ENCODE data around the gene CDK2AP2. TPM values are rescaled to one million over a fixed set of nuclear protein-coding genes. Genes with fewer than 3 reads are reported as not detected.

The CDK2AP2 gene
- total and polyA plus RNA-seq, 2 of the 8 experiments (the other 6 are each of a cell fraction or from before 2014, with no cell fraction given), result 49.6 to 65.1 TPM

GRCh38 chr11:67538306-67538705, 30.3 kb upstream of the CDK2AP2 start:
- H2BK5ac ChIP-seq (ENCODE audit: low read depth, low read length), result no peak overlapping the region
- H3K27me3 ChIP-seq (replicated peaks in 1 of 4; ENCODE audit: control insufficient read depth in 3 of 4, extremely low read depth in 1 of 4, insufficient read depth in 3 of 4, low read length in 3 of 4), result no peaks in the 10 kb centered on the region; a peak in 1 of 7 replicates
- H3K14ac ChIP-seq (ENCODE audit: insufficient read length), result no peak overlapping the region
- no peak overlapping the region for H2AFZ ChIP-seq (ENCODE audit: low read length)
- no peaks in the 10 kb centered on the region for H3K36me3 ChIP-seq (ENCODE audit: control insufficient read depth in 2 of 4, insufficient read depth in 4 of 4, low read length in 3 of 4)
- no peak overlapping the region for H3K56ac ChIP-seq (replicated peaks; ENCODE audit: insufficient read length, low read depth, low read length)
- no peak overlapping the region for H3K9ac ChIP-seq (replicated peaks in 1 of 4; ENCODE audit: extremely low read depth in 1 of 4, low read depth in 3 of 4, low read length in 3 of 4)
- no peak for FAIRE-seq
- no peak overlapping the region for H3K23ac ChIP-seq (ENCODE audit: insufficient read length)
- ChIA-PET CTCF (ENCODE audit: partially characterized antibody) (no interaction called here), POLR2A (ENCODE audit: partially characterized antibody) (no interaction called here)
- no peaks in the 10 kb centered on the region for H3K23me2 ChIP-seq (ENCODE audit: low read depth, low read length)
- H4K8ac ChIP-seq (ENCODE audit: extremely low read depth, insufficient read depth, low read length), result no peak overlapping the region
- H2BK120ac ChIP-seq (replicated peaks; ENCODE audit: low read depth, low read length), result no peak overlapping the region
- no peak overlapping the region for H2BK20ac ChIP-seq (ENCODE audit: low read length)
- no peak overlapping the region for H3K27ac ChIP-seq (ENCODE audit: low read depth, low read length)
- H3K79me2 ChIP-seq (ENCODE audit: control insufficient read depth in 1 of 2, insufficient read depth in 2 of 2, low read length in 2 of 2), result no peaks in the 10 kb centered on the region
- no peak overlapping the region for H4K5ac ChIP-seq (ENCODE audit: insufficient read length, low read depth, low read length)
- no peak for DNase-seq (ENCODE audit: low read depth in 1 of 2, low spot score in 2 of 2)
- no peaks in the 10 kb centered on the region for H4K20me1 ChIP-seq (replicated peaks in 1 of 2; ENCODE audit: control insufficient read depth in 1 of 2, insufficient read depth in 2 of 2, low read length in 2 of 2)
- no peak overlapping the region for H3K4ac ChIP-seq (replicated peaks; ENCODE audit: insufficient read length, low read depth, low read length)
- H3K4me3 ChIP-seq (ENCODE audit: extremely low read depth in 1 of 4, insufficient read depth in 2 of 4, low read depth in 3 of 4, low read length in 4 of 4), result no peak overlapping the region
- H2BK12ac ChIP-seq (ENCODE audit: low read depth, low read length), result no peak overlapping the region
- no peak overlapping the region for H2BK15ac ChIP-seq (ENCODE audit: low read length)
- no peak overlapping the region for H3K4me2 ChIP-seq (ENCODE audit: insufficient read depth in 1 of 2, low read depth in 2 of 2, low read length in 2 of 2)
- no peak overlapping the region for H3K18ac ChIP-seq (ENCODE audit: extremely low read depth, low read length)
- H3K4me1 ChIP-seq (replicated peaks in 1 of 4; ENCODE audit: control insufficient read depth in 3 of 4, insufficient read depth in 4 of 4, low read length in 3 of 4), result peaks cover 0 to 3% (median 0%) of the 10 kb centered on the region in 4 experiments; a peak in 2 of 7 replicates
- no peaks in the 10 kb centered on the region for H3K79me1 ChIP-seq (ENCODE audit: low read depth, low read length)
- H4K91ac ChIP-seq (replicated peaks; ENCODE audit: insufficient read length, low read length), result no peak overlapping the region
- H2AK5ac ChIP-seq (ENCODE audit: low read depth, low read length), result no peak overlapping the region
- peaks cover 24 to 30% of the 10 kb centered on the region in 2 experiments for H3K9me3 ChIP-seq (ENCODE audit: insufficient read depth in 2 of 2, low read depth in 1 of 2, low read length in 1 of 2)
- 81% methylated on average over 6 of the region's 6 CpGs; no CpG with 5 or more reads in 1 of the 2 experiments for WGBS, 2 experiments (ENCODE audit: extremely low coverage in 1 of 2, insufficient coverage in 1 of 2, insufficient read length in 1 of 2, insufficient replicate concordance in 2 of 2, low coverage in 1 of 2, low lambda C conversion rate in 2 of 2, missing lambda C conversion rate in 1 of 2)
- TF ChIP-seq CHD1 (IDR thresholded peaks at IDR 0.05; ENCODE audit: low read depth, low read length), result no peak
- TF ChIP-seq NANOG (IDR thresholded peaks at IDR 0.05; ENCODE audit: insufficient read depth, low read depth, low read length, poor library complexity, severe bottlenecking), result no peak
- TF ChIP-seq JUND (IDR thresholded peaks at IDR 0.05; ENCODE audit: low read length), result no peak
- TF ChIP-seq CTBP2 (IDR thresholded peaks at IDR 0.05; ENCODE audit: borderline replicate concordance, insufficient read depth, insufficient read length, low read length), result no peak
- no peak for TF ChIP-seq KDM1A (IDR thresholded peaks at IDR 0.05; ENCODE audit: borderline replicate concordance, low read length)
- TF ChIP-seq HDAC2 (IDR thresholded peaks at IDR 0.05; ENCODE audit: borderline replicate concordance in 1 of 2, low read depth in 2 of 2, low read length in 2 of 2), result no peak
- no peak for TF ChIP-seq SRF (IDR thresholded peaks at IDR 0.05; ENCODE audit: low read depth, low read length)
- no peak for TF ChIP-seq CHD2 (IDR thresholded peaks at IDR 0.05; ENCODE audit: low read length)
- TF ChIP-seq EZH2 (IDR thresholded peaks at IDR 0.05; ENCODE audit: low read depth, low read length, severe bottlenecking), result no peak
- TF ChIP-seq RXRA (IDR thresholded peaks at IDR 0.05; ENCODE audit: insufficient read depth, low read depth, low read length), result no peak
- TF ChIP-seq BACH1 (IDR thresholded peaks at IDR 0.05; ENCODE audit: low read length), result no peak
- TF ChIP-seq BRCA1 (IDR thresholded peaks at IDR 0.05; ENCODE audit: low read depth, low read length), result no peak
- no peak for TF ChIP-seq GTF2F1 (IDR thresholded peaks at IDR 0.05; ENCODE audit: borderline replicate concordance, low read depth, low read length)
- no peak for TF ChIP-seq POLR2AphosphoS5 (IDR thresholded peaks at IDR 0.05; ENCODE audit: low read depth, low read length)
